ENCODE results near the gene UQCC5.

DNA sequence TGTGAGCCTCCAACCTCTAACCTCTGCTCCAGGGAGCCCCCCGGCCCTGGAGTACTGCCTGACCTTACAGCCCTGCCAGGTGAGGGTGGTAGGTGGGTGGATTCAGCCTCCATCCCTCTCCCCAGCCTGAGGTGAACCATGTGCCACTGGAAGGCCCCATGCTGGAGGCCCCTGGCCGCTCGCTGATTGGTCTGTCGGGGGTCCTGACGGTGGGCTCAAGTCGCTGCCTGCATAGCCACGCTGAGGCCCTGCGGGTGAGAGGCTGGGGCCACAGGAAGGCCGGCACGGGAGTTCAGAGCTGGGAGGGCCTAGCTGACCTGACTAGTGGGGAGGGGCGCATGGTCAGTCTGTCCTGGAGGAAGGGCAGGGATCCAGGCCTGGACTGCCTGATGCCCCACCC, 21.8 kb upstream of the UQCC5 start:
- TF ChIP-seq, protein P1, sequence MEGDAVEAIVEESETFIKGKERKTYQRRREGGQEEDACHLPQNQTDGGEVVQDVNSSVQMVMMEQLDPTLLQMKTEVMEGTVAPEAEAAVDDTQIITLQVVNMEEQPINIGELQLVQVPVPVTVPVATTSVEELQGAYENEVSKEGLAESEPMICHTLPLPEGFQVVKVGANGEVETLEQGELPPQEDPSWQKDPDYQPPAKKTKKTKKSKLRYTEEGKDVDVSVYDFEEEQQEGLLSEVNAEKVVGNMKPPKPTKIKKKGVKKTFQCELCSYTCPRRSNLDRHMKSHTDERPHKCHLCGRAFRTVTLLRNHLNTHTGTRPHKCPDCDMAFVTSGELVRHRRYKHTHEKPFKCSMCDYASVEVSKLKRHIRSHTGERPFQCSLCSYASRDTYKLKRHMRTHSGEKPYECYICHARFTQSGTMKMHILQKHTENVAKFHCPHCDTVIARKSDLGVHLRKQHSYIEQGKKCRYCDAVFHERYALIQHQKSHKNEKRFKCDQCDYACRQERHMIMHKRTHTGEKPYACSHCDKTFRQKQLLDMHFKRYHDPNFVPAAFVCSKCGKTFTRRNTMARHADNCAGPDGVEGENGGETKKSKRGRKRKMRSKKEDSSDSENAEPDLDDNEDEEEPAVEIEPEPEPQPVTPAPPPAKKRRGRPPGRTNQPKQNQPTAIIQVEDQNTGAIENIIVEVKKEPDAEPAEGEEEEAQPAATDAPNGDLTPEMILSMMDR (tag by site-specific recombination; IDR thresholded peaks at IDR 0.05), result no peak
- TF ChIP-seq, protein P2, sequence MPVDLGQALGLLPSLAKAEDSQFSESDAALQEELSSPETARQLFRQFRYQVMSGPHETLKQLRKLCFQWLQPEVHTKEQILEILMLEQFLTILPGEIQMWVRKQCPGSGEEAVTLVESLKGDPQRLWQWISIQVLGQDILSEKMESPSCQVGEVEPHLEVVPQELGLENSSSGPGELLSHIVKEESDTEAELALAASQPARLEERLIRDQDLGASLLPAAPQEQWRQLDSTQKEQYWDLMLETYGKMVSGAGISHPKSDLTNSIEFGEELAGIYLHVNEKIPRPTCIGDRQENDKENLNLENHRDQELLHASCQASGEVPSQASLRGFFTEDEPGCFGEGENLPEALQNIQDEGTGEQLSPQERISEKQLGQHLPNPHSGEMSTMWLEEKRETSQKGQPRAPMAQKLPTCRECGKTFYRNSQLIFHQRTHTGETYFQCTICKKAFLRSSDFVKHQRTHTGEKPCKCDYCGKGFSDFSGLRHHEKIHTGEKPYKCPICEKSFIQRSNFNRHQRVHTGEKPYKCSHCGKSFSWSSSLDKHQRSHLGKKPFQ (tag by site-specific recombination; IDR thresholded peaks at IDR 0.05), result no peak
- TF ChIP-seq, protein P3, sequence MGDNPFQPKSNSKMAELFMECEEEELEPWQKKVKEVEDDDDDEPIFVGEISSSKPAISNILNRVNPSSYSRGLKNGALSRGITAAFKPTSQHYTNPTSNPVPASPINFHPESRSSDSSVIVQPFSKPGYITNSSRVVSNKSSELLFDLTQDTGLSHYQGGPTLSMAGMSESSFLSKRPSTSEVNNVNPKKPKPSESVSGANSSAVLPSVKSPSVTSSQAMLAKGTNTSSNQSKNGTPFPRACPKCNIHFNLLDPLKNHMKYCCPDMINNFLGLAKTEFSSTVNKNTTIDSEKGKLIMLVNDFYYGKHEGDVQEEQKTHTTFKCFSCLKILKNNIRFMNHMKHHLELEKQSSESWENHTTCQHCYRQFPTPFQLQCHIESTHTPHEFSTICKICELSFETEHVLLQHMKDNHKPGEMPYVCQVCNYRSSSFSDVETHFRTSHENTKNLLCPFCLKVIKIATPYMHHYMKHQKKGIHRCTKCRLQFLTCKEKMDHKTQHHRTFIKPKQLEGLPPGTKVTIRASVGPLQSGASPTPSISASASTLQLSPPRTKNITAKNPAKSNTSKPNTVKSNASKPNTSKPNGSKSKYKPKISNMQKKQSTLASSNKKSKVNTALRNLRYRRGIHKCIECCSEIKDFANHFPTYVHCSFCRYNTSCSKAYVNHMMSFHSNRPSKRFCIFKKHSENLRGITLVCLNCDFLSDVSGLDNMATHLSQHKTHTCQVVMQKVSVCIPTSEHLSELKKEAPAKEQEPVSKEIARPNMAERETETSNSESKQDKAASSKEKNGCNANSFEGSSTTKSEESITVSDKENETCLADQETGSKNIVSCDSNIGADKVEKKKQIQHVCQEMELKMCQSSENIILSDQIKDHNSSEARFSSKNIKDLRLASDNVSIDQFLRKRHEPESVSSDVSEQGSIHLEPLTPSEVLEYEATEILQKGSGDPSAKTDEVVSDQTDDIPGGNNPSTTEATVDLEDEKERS (tag by site-specific recombination; IDR thresholded peaks at IDR 0.05), result no peak
- TF ChIP-seq ZNF571 (tag by site-specific recombination; IDR thresholded peaks at IDR 0.05), result no peak
- TF ChIP-seq, protein P4, sequence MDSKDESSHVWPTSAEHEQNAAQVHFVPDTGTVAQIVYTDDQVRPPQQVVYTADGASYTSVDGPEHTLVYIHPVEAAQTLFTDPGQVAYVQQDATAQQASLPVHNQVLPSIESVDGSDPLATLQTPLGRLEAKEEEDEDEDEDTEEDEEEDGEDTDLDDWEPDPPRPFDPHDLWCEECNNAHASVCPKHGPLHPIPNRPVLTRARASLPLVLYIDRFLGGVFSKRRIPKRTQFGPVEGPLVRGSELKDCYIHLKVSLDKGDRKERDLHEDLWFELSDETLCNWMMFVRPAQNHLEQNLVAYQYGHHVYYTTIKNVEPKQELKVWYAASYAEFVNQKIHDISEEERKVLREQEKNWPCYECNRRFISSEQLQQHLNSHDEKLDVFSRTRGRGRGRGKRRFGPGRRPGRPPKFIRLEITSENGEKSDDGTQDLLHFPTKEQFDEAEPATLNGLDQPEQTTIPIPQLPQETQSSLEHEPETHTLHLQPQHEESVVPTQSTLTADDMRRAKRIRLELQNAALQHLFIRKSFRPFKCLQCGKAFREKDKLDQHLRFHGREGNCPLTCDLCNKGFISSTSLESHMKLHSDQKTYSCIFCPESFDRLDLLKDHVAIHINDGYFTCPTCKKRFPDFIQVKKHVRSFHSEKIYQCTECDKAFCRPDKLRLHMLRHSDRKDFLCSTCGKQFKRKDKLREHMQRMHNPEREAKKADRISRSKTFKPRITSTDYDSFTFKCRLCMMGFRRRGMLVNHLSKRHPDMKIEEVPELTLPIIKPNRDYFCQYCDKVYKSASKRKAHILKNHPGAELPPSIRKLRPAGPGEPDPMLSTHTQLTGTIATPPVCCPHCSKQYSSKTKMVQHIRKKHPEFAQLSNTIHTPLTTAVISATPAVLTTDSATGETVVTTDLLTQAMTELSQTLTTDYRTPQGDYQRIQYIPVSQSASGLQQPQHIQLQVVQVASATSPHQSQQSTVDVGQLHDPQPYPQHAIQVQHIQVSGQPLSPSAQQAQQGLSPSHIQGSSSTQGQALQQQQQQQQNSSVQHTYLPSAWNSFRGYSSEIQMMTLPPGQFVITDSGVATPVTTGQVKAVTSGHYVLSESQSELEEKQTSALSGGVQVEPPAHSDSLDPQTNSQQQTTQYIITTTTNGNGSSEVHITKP (tag by site-specific recombination; IDR thresholded peaks at IDR 0.05), result no peak
